Left cardiac atrium (tissue), 4 donors: ENCODE measurements around the gene PGAM1. TPM values are rescaled to one million over a fixed set of nuclear protein-coding genes. Genes with fewer than 3 reads are reported as not detected.
"Not testable (repeated sequence)": the region's sequence is repeated elsewhere in the genome, so short reads cannot be mapped to it uniquely, and the experiment has no call there.

Experiments
- ATAC-seq, 2 donors: fragments of 200-7000 bp; cut with Tn5 transposase; one replicate each; pipeline ENCODE4 v1.9.1; 2020; ENCODE audit warnings: mild to moderate bottlenecking in 2 of 2, moderate library complexity in 2 of 2
- DNase-seq: peaks from one replicate; pipeline ENCODE4 v3.0.0-alpha.2; 2020
- intact Hi-C, 2 donors: fragments of 100-400 bp; cut with DNase I; formaldehyde crosslinking; loops; one replicate each; pipeline versions ENCODE4 v1.14.1 to v1.15.1; 2022 to 2023
- total RNA-seq, 2 donors: library from RNA; stranded (reverse); fragmentation: NEBNext Ultra II Directional; extraction: Animal tissue kit (Norgen Biotek cat#: 25700); gene quantifications; one replicate each; pipeline ENCODE4 v1.2.1, GENCODE V29; 2021
- donor health status: DM: no; HTN: yes; CAD: no.
- donor health status: DM: no; HTN: yes; CAD: no; lungs with severe emphysema.
- donor health status: DM: yes; HTN: yes; CAD: no.
- donor health status: Dilated cardiomyopathy.

The PGAM1 gene
- total RNA-seq, 2 donors from 2014 or later = 258 to 344 TPM

DNA sequence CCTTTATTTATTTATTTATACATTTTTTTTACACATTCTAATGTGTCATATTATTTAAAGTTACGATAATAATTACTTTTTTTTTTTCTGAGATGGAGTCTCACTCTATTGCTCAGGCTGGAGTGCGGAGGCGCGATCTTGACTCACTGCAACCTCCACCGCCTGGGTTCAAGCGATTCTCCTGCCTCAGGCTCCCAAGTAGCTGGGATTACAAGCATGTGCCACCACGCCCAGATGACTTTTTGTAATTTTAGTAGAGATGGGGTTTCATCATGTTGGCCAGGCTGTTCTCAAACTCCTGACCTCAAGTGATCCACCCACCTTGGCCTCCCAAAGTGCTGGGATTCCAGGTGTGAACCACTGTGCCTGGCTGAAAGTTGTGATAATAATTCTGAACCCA, 19.5 kb upstream of the PGAM1 start:
- intact Hi-C loops = loop anchor here in 1 of 2 donors (5.0 kb wide), 1 partner anchor 146 kb away; no protein-coding TSS in a partner anchor
- not testable (repeated sequence) for DNase-seq, ATAC-seq

DNA sequence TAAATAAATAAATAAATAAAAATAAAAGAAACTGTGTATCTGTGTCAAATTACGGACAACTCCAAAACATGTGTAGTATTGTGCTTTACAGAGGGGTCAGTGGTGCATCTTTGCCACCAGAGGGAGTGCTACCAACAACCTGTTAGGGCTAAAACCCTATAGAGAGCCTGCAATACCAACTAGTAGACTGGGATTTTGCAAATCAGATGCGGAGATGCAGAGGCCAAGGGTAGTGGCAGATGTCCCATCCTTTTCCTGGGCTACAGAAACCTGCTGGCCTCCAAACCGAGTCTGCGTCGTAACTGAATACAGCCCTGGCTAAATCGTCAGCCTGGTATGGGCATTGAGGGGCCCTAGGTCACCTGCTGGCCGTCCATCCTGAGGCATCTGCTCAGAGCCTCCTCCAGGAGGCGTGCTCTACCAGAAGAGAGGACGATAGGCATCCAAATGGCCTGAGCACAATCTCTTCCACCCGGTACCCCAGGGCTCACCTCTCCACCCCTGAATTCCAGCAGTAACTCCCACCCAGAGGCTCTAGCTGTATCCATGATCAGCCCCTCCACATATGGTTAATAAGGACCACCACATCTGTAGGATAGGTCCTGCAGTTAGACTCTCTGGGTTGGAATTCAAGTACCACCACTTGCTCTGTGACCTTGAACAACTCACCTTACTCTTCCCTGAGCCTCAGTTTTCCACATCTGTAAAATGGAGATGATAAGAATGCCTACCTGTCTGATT, 18.6 kb upstream of the PGAM1 start:
- ATAC-seq = peak; percentile 91 to 97
- no peak for DNase-seq
- intact Hi-C loops = loop anchor here in 1 of 2 donors (5.0 kb wide), 1 partner anchor 145 kb away; no protein-coding TSS in a partner anchor

DNA sequence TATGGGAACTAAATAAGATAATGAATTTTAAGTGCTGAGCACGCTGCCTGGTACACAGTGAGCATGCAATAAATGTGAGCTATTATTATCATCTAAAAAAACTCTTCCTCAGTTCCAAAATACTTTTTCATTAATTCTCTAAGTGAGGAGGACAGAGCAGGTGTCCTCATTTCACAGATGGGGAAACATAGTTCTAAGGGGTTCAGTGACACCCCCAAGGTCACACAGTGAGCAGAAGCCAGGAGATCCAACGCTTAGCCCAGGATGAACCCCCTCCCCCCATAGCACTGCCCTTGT, 18.1 kb upstream of the PGAM1 start:
- no peak for ATAC-seq
- intact Hi-C loops = loop anchor here in 1 of 2 donors (5.0 kb wide), 1 partner anchor 144 kb away; no protein-coding TSS in a partner anchor

DNA sequence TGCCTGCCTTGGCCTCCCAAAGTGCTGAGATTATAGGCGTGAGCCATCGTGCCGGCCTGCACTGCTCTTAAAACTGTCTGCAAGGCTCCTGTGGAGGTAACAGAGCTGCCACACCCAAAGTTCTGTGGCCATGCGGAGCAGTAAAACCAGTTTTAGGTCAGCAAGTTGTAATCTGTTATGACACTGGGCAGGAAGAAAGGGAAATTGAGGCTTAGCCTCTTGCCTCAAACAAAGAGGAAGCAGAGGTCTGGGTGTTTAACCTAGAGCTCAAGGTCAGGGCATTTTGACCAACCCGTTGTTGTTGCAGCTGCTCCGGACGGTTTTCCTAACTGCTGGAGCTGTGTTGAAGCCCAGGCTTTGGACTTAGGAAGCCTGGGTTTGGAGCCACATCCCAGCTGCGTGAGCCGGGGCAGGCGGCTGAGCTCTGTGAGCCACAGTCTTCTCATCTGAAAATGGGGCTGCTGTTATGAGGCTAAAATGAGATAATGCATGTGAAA, 17.4 kb upstream of the PGAM1 start:
- intact Hi-C loops = loop anchor here in 1 of 2 donors (5.0 kb wide), 1 partner anchor 144 kb away; no protein-coding TSS in a partner anchor
- DNase-seq (no peak), ATAC-seq (no peak)

More for the DNA sequence above, 18.1 kb upstream of the PGAM1 start:
- no peak for DNase-seq

DNA sequence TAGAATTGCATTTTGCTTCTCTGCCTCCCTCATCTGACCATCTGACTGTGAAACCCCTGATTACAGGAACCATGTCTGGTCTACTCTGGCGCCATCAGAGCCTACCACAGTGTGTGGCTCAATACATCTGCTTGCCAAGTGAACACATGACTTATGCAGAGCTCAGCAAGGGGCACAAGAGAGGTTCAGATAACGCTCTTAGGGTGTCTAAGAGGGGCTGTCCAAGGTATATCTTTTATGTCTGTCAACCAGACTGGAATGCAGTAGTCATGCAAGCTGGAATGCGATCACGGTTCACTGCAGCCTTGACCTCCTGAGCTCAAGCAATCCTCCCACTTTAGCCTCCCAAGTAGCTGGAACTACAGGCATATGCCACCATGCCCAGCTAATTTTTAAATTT, 14.6 kb upstream of the PGAM1 start:
- ATAC-seq = no peak
- intact Hi-C loops = no loop called here

DNA sequence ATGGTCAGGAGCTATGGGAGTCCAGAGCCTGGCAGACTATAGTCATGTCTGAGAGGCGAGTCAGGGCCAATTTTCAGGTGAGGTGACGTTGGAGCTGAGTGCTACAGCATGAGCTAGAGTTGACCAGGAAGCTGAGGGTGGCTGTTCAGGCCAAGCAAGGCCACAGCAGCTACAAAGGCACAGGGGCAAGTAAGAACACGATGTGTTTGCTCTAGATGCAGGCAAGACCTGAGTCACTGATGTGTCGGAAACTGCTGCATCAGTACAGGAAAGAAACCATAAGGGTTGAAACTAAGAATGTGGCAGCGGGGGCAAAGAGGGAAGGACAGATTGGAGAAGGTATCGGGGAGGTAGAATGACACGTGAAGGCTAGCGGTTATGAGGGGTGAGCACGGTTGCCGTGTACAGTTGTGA, 13.1 kb upstream of the PGAM1 start:
- intact Hi-C loops = no loop called here
- ATAC-seq (no peak), DNase-seq (no peak)

More for the DNA sequence above, 14.6 kb upstream of the PGAM1 start:
- no peak for DNase-seq

DNA sequence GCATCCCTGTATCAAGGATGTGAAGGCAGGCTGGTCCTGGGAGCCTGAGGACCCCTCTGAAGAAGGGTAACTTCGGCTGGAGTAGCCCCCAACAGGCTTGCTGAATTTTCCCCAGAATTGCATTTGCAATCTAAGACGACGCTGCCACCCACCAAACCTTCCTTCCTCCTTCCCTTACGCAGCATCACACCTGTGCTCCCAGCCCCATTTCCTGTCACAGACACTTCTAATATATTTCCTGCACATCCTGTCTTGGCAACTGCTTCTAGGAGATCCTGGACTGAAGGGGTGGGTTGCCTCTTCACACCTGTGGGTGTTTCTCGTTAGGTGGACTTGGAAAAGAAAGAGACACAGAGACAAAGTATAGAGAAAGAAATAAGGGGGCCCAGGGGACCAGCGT, 9.4 kb upstream of the PGAM1 start:
- intact Hi-C loops = no loop called here
- no peak for ATAC-seq
- DNase-seq = no peak

DNA sequence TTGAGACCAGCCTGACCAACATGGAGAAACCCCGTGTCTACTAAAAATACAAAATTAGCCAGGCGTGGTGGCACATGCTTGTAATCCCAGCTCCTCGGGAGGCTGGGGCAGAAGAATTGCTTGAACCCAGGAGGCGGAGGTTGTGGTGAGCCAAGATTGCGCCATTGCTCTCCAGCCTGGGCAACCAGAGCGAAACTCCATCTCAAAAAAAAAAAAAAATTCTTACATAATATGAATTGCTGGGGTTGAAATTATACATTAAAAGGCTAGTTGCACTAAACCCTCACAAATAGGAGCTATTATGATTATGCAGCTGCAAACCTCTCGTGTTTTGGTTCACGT, 2.3 kb upstream of the PGAM1 start:
- DNase-seq, ATAC-seq, intact Hi-C loops: not testable (repeated sequence)

DNA sequence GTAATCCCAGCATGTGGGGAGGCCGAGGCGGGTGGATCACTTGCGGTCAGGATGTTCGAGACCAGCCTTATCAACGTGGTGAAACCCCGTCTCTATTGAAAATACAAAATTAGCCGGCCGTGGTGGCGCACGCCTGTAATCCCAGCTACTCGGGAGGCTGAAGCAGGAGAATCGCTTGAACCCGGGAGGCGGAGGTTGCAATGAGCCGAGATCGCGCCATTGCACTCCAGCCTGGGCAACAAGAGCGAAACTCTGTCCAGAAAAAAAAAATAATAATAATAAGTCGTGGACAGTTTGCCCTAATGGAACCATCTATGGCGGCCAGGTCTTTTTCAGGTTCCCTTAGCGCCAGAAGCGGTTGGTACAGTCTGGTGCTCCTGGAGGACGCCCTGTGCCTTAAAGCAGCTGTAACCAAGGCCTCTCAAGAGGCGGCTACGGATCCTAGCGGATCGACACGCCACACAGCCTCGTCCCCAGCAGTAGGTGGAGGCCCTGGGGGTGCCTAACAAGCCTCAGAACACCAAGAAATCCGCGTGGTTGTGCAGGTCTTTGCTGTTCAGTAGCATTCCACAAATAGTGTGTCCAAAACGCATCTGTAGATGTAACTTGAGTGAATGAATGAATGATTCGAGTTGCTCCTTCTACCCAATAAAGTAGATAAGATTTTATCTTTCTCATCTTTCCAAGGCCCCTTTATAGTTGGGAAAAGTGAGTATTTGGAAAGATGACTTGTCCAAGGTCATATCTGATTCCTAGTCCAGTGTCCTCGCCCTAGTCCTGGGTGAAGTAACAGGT, 982 bp downstream of the PGAM1 start:
- ATAC-seq (peak in 1 of 2 donors; percentile 12), DNase-seq (no peak)
- intact Hi-C loops = no loop called here

DNA sequence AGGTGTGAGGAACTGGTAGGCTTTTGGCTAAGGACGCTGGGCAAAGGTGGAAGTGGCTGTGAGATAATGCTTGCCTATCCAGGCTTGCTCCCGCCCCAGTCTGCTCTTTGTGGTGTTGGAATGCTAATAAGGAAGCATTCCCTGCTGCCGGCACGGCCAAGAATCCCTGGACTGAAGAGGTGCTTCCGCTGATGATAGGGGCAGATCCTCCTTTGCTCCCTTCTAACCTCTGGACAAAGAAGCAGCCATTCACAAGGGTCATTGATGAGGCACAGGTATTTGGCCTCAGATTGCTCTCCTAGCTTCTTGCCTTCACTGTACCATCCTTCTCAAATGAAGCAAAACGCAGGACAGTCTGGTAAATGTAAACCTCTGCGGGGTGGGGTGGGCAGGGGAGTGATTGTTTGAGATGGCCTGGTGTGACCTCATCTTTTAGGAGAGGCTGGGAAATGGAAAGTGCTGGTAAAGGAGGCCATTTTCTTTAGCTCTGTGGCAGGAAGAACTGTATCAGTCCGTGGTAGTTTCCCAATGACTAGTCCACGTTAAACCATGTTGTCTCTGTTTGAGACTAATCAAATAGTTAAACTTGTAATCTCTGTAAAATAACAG, 1.7 kb downstream of the PGAM1 start:
- intact Hi-C loops = no loop called here
- ATAC-seq = peak in 1 of 2 donors; percentile 6
- DNase-seq = peak; percentile 50

DNA sequence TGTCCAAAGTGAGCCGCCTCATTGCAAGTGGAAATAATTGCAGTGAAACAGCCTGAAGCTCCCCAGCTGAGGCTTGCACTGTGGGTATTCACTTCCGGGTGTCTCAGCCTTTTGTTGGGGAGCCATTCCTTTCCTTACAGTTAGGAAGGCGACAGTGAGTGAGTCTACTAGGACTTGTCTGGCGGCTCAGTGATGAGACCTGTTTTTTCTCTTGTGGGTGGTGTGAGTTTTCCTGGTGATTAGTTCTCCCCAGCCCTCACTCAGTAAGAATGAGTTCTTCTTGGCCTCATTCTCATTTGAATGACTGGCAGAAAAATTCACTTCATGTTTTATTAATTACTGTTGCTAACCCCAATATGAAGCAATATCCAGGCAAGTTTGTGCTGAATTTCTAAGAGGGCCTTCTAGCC, 2.6 kb downstream of the PGAM1 start:
- ATAC-seq = no peak
- no peak for DNase-seq
- intact Hi-C loops = no loop called here

DNA sequence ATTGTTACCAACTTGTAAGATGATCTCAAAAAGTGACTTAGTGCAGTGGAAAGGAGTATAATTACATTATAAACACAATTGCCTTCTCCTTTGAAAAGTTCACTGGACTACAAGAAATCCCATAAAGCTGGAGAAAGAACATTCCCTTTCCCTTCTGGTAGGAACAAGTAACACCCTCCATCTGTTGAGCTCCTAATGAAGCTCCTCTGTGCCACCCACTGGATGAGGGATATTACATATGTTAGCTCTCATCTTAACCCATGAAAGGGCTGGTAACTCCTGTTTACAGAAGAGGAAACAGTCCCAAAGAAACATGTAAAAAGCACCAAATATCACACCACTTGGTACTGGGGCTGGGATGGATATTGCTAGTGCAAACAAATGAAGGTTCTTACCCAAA, 8.1 kb downstream of the PGAM1 start:
- ATAC-seq (no peak), DNase-seq (no peak)
- intact Hi-C loops = no loop called here

DNA sequence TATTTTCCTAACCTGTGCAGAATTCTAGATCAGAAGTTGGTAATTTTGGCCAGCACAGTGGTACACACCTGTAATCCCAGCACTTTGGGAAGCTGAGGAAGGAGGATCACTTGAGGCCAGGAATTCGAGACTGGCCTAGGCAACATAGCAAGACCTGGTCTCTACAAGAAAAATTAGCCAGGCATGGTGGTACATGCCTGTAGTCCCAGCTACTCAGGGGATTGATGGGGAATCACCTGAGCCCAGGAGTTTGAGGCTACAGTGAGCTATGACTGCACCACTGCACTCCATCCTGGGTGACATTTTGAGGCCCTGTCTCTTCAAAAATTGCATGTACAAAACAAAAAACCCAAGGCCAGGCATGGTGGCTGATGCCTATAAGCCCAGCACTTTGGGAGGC, 8.6 kb downstream of the PGAM1 start:
- intact Hi-C loops = no loop called here
- ATAC-seq (no peak), DNase-seq (no peak)

DNA sequence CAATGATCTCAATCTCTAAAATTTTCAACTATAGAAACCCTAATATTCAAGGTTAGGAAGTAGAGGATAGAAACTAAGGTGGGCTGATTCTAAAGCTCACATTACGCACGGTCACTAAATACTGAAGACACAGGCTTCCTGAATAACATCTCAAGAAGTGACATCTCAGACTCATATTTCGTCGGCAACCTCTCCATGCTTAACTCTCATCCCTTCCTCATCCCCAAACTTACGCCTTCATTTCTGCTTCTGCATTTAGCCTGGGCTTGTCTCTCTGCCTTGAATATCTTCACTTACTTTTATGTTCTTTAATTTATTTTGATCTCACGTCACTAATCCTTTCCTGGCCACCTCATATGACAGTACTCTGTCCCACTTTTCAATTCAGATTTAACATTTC, 9.2 kb downstream of the PGAM1 start:
- ATAC-seq = no peak
- no peak for DNase-seq
- intact Hi-C loops = no loop called here

DNA sequence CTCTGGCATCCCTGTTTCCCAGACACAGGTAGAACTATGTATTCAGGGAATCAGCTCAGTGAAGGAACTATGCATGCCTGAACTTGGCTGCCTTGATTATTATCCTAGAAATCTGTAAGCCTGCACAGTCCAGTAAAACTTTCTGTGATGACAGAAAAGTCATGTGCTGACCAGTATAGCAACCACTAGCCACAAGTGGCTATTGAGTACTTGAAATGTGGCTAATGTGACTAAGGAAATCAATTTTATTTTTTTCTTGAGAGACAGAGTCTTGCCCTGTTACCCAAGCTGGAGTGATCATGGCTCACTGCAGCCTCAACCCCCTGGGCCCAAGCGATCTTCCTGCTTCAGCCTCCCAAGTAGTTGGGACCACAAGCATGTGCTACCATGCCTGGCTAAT, 16.3 kb downstream of the PGAM1 start:
- intact Hi-C loops = no loop called here
- DNase-seq = no peak
- ATAC-seq = no peak

DNA sequence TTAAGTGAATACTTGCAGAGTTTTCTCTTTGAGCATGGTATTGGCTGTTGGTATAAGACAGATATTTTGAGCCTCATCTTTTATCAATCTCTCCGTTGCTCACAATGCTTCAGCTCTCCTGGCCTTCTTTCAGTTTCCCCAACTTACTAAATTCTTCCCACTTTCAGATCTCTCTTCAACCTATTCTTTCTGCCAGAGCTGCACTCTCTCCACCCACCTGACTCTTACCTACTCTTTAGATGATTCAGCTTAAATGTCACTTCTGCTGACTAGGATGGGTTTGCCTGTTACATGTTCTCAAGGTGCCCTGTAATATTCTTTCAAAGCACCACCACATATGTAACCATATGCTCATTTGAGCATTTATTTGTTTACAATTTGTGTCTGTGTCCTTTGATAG, 18.2 kb downstream of the PGAM1 start:
- intact Hi-C loops = no loop called here
- DNase-seq (no peak), ATAC-seq (no peak)

DNA sequence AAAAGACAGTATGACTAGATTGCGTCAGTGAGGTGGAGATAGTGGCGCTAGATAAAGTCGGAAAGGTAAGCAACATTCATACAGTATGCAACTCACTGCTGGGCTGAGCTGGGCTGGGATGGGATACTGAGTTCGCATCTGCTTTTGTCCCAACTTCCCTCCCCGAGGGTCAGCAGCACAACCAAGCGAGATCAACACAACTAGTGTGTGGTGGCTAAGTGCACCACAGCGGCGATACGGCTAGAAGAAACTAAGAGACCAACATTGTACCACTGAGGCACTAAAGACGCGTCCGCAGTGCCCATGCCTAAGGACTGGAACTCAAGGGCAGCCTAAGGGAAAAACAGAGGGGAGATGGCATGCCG, 19.3 kb downstream of the PGAM1 start:
- intact Hi-C loops = no loop called here
- no peak for DNase-seq
- peak in 1 of 2 donors; percentile 6 for ATAC-seq

DNA sequence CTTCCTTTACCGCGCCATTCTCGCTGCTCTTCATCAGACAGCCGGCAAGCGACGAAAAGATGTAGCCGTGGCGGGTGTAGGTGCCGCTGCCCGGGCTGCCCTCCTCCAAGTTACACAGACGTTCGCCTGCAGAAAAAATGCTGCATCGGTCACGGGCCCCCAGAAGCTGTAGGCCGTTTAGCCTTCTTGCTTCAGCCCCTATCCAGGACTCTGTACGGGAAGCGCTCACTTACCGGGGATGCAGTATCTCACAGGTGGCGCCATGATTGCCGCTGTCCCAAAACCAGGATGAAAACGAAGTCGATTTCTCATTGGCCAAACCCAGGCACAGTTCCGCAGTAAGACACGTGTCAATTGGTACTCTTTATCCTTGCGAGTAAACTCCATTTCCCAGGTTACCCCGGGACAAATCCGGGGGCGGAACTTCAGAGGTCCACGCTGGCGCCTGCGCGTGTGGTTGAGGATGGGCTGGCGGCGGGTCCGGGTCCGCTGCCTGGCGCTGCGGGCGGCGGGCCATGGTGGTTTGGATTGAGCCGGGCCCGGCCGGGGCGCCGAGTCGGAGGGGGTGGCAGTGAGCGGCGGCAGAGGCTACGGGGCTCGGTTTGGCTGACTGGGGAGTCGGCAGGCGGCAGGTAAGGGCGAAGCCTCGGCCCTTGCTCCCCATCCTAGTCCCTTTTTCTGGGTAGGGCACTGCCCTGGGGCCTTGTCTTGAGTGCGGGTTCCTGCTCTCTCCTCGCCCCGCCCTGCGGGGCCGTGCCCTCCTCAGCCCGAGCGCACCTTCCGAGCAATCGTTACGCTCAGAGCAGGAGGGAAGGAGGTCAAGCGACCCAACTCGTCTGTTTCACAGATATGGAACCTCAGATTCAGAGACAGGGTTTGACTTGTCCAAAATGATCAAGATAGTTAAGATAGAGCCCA, 20.0 kb downstream of the PGAM1 start, which contains the start of the genes EXOSC1 and ZDHHC16:
EXOSC1 (minus strand) TSS at position 285 of the 918 bp plus-strand sequence; CDS start at position 264, 21 bp downstream.
ZDHHC16 (plus strand) TSS at position 454 of the 918 bp plus-strand sequence. CDS start 5,501 bp downstream, outside the sequence.
- ATAC-seq (peak; percentile 98 to 99), DNase-seq (peak; percentile 93)
- intact Hi-C loops = no loop called here

DNA sequence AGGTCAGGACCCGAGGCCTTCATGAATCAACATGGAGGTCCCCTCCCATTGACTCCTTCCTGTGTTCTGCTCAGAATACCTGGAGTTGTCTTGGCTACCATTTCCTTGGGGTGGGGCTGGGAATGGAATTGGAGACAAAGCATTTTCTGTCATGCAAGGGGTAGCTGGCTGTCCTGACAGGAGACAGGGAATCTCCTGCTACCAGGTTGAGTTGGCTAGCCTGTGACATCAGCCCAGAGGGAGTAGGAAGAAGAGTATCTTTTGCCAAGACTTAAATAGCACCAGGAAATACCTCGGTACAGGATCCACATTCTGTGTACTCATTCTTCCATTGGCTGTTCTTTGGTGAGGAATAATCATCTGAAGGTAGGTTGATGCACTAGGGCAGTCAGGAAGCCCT, 24.8 kb downstream of the PGAM1 start:
- DNase-seq (no peak), ATAC-seq (no peak)
- intact Hi-C loops = loop anchor here in 1 of 2 donors (10.0 kb wide), 1 partner anchor 164 kb away; no protein-coding TSS in a partner anchor
